Activated CD8-positive, alpha-beta memory T cell treated with anti-CD3 and anti-CD28 coated beads, Interleukin-2, amount 10 ng/mL, durations not matched to agents 7 days and 5 days (primary cell): Measurements from ENCODE around the gene IMMT. TPM values are rescaled to one million over a fixed set of nuclear protein-coding genes. Genes with fewer than 3 reads are reported as not detected.
A peak's percentile ranks its signal among the peaks of the same experiment; 100 is the strongest.
"Not testable (repeated sequence)": the region's sequence is repeated elsewhere in the genome, so short reads cannot be mapped to it uniquely, and the experiment has no call there.

Experiments used
- ATAC-seq: fragments of 150-1000 bp; cut with Tn5 transposase; one replicate; pipeline ENCODE4 v1.10.0; 2021; ENCODE audit warnings: moderate library complexity
- CTCF ChIA-PET: fragments of 350-600 bp; sonication (Branson Sonifier 250); formaldehyde crosslinking; loops from one replicate; lab custom pipeline; 2021; ENCODE audit warnings: antibody characterized with exemption; lab: Charles Lee
- DNase-seq: peaks from one replicate; pipeline ENCODE4 v3.0.0-alpha.2; 2020
- H3K27ac Mint-ChIP-seq: one replicate; pipeline ENCODE4 v1.8.0; 2021; ENCODE audit warnings: mild to moderate bottlenecking, mixed read lengths
- H3K27me3 Mint-ChIP-seq: one replicate; pipeline ENCODE4 v1.8.0; 2021; ENCODE audit warnings: mixed read lengths
- H3K36me3 Mint-ChIP-seq: one replicate; pipeline ENCODE4 v1.8.0; 2021; ENCODE audit warnings: mild to moderate bottlenecking, mixed read lengths
- H3K4me1 Mint-ChIP-seq: one replicate; pipeline ENCODE4 v1.8.0; 2021; ENCODE audit warnings: mixed read lengths
- H3K4me3 Mint-ChIP-seq: one replicate; pipeline ENCODE4 v1.8.0; 2021; ENCODE audit warnings: mild to moderate bottlenecking, moderate library complexity, mixed read lengths
- H3K9me3 Mint-ChIP-seq: one replicate; pipeline ENCODE4 v1.8.0; 2022; ENCODE audit warnings: low read depth, mixed read lengths
- total RNA-seq, 2 experiments: library from RNA; stranded (reverse); gene quantifications; one replicate each; pipeline ENCODE4 v1.2.3, GENCODE V29; 2021

Gene IMMT
- total RNA-seq, 2 experiments from 2014 or later: 130 to 162 TPM

DNA sequence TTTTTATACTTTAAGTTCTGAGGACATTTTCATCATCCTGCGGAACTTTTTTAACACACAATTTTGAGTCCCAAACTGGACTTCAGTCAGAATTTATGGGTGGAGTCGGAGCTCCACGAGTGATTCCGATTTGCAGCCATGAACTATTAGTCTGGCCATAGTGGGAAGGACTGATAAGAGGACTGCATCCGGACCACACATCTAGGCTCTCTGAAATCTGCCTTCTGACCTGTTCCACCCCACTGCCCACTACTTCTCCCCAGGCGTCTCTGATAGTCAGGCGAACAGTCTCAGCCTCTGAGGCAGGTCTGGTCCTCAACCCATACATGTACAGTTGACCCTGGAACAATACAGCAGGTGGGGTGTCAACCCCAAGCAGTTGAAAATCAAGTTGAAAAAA is 9.2 kb upstream of the IMMT start:
- Mint-ChIP-seq H3K36me3 (peaks cover 29% of the 10 kb centered on the region), H3K27me3 (no peaks in the 10 kb centered on the region), H3K4me3 (no peak overlapping the region), H3K4me1 (peaks cover 29% of the 10 kb centered on the region), H3K27ac (no peak overlapping the region), H3K9me3 (no peaks in the 10 kb centered on the region)
- DNase-seq: no peak
- CTCF ChIA-PET: interaction anchor here (1.8 kb wide), 1 partner anchor 17 kb away, joined by 7 read pairs; no protein-coding TSS in a partner anchor
- ATAC-seq: no peak

DNA sequence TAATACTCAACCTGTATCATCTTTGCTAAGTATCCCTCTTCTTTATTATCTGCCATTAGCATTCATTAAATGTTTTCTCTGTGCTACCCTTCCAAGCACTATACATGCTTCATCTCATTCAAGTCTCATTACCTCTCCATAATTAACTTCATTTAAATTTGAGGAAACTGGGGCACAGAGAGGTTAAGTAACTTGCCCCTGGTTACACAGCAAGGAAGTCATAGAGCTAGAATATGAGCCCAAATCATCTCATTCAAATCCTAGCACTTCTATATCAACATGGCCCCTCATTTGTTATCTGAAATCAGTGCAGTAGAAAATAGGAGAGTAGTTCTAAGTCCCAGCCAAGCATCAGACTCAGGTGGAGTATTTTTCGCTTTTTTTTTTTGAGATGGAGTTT is 8.4 kb upstream of the IMMT start:
- Mint-ChIP-seq H3K4me1 (peaks cover 31% of the 10 kb centered on the region), H3K9me3 (no peaks in the 10 kb centered on the region), H3K4me3 (no peak overlapping the region), H3K36me3 (peaks cover 26% of the 10 kb centered on the region), H3K27ac (no peak overlapping the region), H3K27me3 (no peaks in the 10 kb centered on the region)
- ATAC-seq: no peak
- CTCF ChIA-PET: interaction anchor here (1.0 kb wide), 1 partner anchor 18 kb away, joined by 3 read pairs; no protein-coding TSS in a partner anchor
- no peak for DNase-seq

DNA sequence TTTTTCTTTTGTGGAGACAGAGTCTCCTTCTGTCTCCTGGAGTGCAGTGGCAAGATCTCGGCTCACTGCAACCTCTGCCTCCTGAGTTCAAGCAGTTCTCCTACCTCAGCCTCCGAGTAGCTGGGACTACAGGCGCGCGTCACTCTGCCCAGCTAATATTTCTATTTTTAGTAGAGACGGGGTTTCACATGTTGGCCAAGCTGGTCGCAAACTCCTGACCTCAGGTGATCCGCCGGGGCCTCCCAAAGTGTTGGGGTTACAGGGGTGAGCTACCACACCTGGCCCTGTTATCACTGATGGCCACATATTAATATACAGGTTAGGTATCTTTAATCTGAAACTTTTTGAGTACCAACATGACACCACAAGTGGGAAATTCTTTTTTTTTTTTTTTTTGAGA is 7.4 kb upstream of the IMMT start:
- Mint-ChIP-seq H3K27ac (no peak overlapping the region), H3K4me3 (no peak overlapping the region), H3K4me1 (peaks cover 33% of the 10 kb centered on the region), H3K9me3 (no peaks in the 10 kb centered on the region), H3K36me3 (peaks cover 21% of the 10 kb centered on the region), H3K27me3 (no peaks in the 10 kb centered on the region)
- DNase-seq: no peak
- no peak for ATAC-seq
- CTCF ChIA-PET: no interaction called here

DNA sequence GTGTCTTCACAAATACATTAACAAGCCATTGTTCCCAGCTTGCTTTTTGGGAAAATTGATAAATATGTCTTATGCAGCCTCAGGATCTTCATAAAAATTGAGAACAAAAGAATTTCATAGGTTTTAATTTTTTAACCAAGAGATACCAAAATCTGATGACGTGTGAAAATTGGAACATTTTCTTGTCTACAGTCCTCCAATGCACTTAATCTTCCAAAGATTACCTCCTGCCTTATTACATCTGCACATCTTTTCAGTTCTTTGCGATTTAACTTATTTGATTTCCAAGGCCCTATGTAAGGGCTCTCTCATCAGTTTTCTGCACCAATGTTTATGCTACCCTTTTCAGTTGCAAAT is 7.1 kb upstream of the IMMT start:
- Mint-ChIP-seq H3K4me3 (no peak overlapping the region), H3K27ac (no peak overlapping the region), H3K36me3 (peaks cover 19% of the 10 kb centered on the region)

DNA sequence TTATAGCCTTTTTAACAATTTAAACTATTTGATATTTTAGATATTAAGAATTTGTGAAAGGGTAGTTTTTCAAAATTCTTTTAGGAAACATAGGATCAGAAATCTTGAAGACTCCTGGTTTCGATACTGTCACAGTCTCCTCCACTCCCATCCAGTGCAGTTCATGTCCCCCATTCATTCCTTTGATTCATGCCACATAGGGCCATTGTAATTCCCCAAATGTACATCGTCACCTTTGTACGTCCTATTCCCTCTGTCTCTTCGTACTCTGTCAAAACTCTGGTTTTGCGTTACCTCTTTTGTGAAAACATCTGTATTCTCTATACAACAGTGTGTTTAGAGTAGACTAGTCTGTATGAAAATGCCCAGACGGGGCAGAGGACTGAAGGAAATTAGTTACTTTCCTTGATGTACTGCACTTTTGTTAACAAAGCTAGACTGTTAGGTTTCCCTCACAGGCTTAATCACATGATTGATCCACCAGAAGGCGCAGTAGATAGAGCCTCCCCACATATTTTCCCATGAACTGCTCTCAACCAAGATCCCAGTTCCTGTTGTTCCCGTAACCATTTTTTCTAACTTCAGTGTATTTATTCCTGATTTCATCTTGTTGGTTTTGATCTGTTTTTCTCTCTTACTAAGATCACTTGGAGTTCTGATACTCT is 6.5 kb upstream of the IMMT start:
- no peaks in the 10 kb centered on the region for H3K9me3 Mint-ChIP-seq
- no peak overlapping the region for H3K4me3 Mint-ChIP-seq
- no peak overlapping the region for H3K27ac Mint-ChIP-seq
- H3K36me3 Mint-ChIP-seq: peaks cover 15% of the 10 kb centered on the region
- CTCF ChIA-PET: interaction anchor here (1.1 to 1.8 kb wide), 2 partner anchors 13 to 20 kb away, joined by 4 read pairs; no protein-coding TSS in a partner anchor
- ATAC-seq: no peak
- DNase-seq: no peak
- peaks cover 37% of the 10 kb centered on the region for H3K4me1 Mint-ChIP-seq
- no peaks in the 10 kb centered on the region for H3K27me3 Mint-ChIP-seq

More for the DNA sequence above, 7.1 kb upstream of the IMMT start:
- Mint-ChIP-seq H3K4me1 (peaks cover 33% of the 10 kb centered on the region), H3K9me3 (no peaks in the 10 kb centered on the region), H3K27me3 (no peaks in the 10 kb centered on the region)
- ATAC-seq (no peak), DNase-seq (no peak)
- CTCF ChIA-PET: no interaction called here

DNA sequence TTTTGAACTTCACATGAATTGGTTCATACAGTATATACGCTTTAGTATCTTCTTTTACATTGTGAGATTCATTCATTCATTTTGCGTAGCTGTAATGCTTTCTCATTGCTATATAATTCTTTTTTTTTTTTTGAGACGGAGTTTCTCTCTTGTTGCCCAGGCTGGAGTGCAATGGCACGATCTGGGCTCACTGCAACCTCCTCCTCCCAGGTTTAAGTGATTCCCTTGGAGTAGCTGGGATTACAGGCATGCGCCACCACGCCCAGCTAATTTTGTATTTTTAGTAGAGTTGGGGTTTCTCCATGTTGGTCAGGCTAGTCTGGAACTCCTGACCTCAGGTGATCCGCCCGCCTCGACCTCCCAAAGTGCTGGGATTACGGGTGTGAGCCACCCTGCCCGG is 5.3 kb upstream of the IMMT start:
- CTCF ChIA-PET: interaction anchor here (1.1 to 2.0 kb wide), 3 partner anchors 15 to 22 kb away, joined by 4 to 8 read pairs (median 4); no protein-coding TSS in a partner anchor
- Mint-ChIP-seq H3K4me1 (peaks cover 44% of the 10 kb centered on the region), H3K36me3 (peaks cover 11% of the 10 kb centered on the region), H3K4me3 (peak overlapping the region; percentile 91), H3K27ac (peak overlapping the region; percentile 73)
- not testable (repeated sequence) for DNase-seq, H3K9me3 Mint-ChIP-seq, ATAC-seq, H3K27me3 Mint-ChIP-seq

DNA sequence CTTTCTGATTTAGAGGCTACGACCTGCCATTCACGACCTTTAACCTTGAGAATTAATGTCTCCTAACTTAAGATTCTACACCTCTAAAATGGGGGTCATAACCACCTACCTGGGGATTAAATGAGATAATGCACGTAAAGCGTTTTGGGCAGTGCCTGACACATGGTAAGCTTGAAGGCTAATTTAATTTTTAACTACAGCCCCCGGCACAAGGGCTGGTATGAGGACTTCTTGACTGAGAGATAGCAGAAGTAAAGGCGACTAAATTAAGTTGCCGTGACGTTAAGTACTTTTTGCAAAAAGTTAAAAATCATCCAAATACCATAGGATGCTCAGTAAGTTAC is 4.5 kb upstream of the IMMT start:
- CTCF ChIA-PET: interaction anchor here (2.0 kb wide), 1 partner anchor 21 kb away, joined by 8 read pairs; no protein-coding TSS in a partner anchor
- ATAC-seq (no peak), DNase-seq (no peak)
- Mint-ChIP-seq H3K4me1 (peaks cover 45% of the 10 kb centered on the region), H3K36me3 (peaks cover 10% of the 10 kb centered on the region), H3K27ac (peak overlapping the region; percentile 95), H3K4me3 (peak overlapping the region; percentile 91), H3K9me3 (no peaks in the 10 kb centered on the region), H3K27me3 (no peaks in the 10 kb centered on the region)

DNA sequence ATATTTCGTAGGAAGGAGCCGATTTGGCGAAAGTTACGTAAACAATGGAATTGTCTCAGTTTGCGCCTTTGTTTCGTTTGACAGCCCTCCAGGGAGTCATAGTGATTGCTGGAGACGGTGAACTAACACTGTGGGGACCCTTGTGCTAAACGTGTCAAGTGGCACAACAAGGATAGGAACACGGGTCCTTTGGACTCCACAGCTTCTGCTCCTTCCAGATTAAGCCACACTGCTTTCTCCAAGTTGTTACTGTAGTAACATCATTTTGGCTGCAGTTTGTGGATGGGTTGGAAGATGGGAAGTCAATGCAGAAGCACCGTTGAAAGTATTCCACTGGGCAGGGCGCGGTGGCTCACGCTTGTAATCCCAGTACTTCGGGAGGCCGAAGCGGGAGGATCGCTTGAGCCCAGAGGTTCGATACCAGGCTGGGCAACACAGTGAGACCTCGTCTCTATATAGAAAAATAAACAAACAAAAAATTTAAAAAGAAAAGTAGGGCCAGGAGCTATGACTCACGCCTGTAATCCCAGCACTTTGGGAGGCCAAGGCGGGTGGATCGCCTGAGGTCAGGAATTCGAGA is 636 bp upstream of the IMMT start:
- CTCF ChIA-PET: interaction anchor here (0.7 to 3.0 kb wide), 3 partner anchors 11 to 38 kb away, joined by 4 to 10 read pairs (median 5); no protein-coding TSS in a partner anchor
- H3K9me3 Mint-ChIP-seq: no peaks in the 10 kb centered on the region
- ATAC-seq: no peak
- no peak for DNase-seq
- H3K27me3 Mint-ChIP-seq: no peaks in the 10 kb centered on the region
- H3K4me1 Mint-ChIP-seq: peaks cover 51% of the 10 kb centered on the region
- peak overlapping the region; percentile 96 for H3K27ac Mint-ChIP-seq
- H3K4me3 Mint-ChIP-seq: peak overlapping the region; percentile 95
- peaks cover 20% of the 10 kb centered on the region for H3K36me3 Mint-ChIP-seq

DNA sequence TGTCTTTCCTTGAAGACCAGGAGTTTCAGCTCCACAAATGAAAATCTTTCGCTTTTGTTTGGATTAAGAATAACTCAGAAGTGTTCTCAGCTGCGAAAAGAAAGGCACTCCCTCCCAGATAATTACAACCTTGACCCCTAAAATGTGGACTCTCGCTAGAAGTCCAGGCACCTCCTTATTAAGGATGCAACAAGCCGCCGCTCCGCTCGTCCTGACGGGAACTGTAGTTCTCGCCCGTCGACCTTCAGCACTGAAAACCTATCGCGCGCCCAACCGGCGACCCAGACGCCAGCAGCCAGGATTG is 559 bp downstream of the IMMT start:
- H3K4me1 Mint-ChIP-seq: peaks cover 55% of the 10 kb centered on the region
- ATAC-seq (no peak), DNase-seq (no peak)
- peak overlapping the region; percentile 95 for H3K4me3 Mint-ChIP-seq
- H3K36me3 Mint-ChIP-seq: peaks cover 30% of the 10 kb centered on the region
- H3K9me3 Mint-ChIP-seq: no peaks in the 10 kb centered on the region
- H3K27me3 Mint-ChIP-seq: no peaks in the 10 kb centered on the region
- peak overlapping the region; percentile 96 for H3K27ac Mint-ChIP-seq
- CTCF ChIA-PET: interaction anchor here (1.6 to 3.0 kb wide), 2 partner anchors 9 to 12 kb away, joined by 5 to 10 read pairs; no protein-coding TSS in a partner anchor

DNA sequence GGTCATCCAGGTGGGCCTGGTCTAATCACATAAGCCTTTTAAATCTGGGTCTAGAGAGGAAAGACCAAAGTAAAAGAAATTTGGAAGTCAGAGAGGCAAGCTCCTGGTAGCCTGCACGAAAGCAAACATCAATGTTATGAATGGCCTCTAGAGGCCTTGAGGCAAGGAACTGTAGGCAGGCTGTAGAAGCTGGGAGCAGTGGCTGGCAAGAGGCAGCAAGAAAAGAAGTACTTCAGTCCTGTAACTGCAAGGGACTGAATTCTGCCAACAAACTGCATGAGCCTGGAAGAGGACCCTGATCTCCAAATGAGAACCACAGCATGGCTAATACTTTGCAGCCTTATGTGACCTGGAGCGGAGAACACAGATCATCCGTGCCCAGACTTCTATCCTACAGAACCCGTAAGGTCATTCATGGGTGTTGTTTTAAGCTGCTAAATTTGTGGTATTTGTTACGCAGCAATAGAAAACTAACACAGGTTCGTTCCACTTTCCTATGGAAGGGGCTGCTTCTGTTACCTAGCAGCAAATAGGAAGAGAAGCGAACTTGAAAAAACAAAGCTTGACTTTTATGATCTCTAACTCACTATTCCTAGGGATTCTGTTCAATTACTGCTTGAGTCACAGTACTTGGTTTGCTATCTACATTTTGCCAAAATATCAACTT is 1.2 kb downstream of the IMMT start:
- no peak for ATAC-seq
- Mint-ChIP-seq H3K27me3 (no peaks in the 10 kb centered on the region), H3K27ac (peak overlapping the region; percentile 96), H3K36me3 (peaks cover 31% of the 10 kb centered on the region), H3K4me3 (peak overlapping the region; percentile 95), H3K9me3 (no peaks in the 10 kb centered on the region), H3K4me1 (peaks cover 57% of the 10 kb centered on the region)
- CTCF ChIA-PET: interaction anchor here (0.8 to 3.0 kb wide), 4 partner anchors 9 to 85 kb away, joined by 3 to 10 read pairs (median 4); no protein-coding TSS in a partner anchor
- DNase-seq: no peak

DNA sequence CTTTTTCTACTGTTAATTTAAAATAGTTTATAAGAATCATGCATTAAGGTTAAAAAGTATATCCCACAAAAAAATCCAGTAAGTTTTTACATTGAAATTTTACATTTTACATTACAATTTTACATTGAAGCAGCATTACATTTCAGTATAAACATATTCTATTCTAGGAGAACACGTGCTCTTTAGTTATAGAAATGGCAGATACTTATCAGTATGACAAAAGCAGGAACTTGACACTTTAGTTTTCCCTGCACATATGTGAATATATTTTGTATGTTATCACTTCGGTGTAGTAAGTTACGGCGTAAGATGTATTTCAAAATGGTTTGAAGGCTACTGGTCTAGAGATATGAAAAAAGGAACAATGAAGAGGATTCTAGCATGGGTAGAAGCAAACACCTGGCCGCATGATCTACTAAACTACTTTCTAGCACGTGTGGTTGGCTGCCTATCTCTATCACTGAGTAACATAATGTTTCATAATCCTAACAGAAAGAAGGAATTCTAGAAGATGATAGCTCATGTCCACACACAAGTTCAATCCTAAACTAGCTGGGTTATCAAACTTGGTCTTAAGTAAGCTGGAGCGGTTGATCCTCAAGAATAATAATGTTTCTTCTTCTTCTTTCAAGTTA is 5.4 kb downstream of the IMMT start:
- Mint-ChIP-seq H3K9me3 (no peaks in the 10 kb centered on the region), H3K36me3 (peaks cover 47% of the 10 kb centered on the region), H3K4me3 (no peak overlapping the region), H3K27ac (no peak overlapping the region), H3K4me1 (peaks cover 80% of the 10 kb centered on the region), H3K27me3 (no peaks in the 10 kb centered on the region)
- no peak for DNase-seq
- no peak for ATAC-seq
- CTCF ChIA-PET: no interaction called here

DNA sequence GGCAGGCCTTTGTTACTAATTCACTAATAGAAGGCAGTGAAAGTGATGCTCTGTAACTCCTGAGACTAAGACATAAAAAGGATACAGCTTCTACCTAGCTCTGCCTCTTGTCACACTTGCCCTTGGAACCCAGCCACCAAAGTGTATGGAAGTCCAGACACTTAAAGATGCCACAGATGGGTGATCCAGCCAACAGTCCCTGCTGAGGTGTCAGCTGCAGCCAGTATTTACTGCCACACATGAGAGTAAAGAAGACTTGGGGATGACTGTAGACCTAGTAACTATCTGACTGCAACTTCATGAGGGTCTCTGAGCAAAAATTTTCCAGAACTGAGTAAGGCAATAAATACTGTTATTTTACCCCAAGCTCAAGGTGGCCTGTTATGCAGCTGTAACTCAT is 8.8 kb downstream of the IMMT start:
- peak overlapping the region; percentile 89 for H3K27ac Mint-ChIP-seq
- peak overlapping the region; percentile 46 for H3K4me3 Mint-ChIP-seq
- peak; percentile 29 for ATAC-seq
- H3K27me3 Mint-ChIP-seq: no peaks in the 10 kb centered on the region
- H3K36me3 Mint-ChIP-seq: peaks cover 36% of the 10 kb centered on the region
- H3K4me1 Mint-ChIP-seq: peaks cover 78% of the 10 kb centered on the region
- CTCF ChIA-PET: interaction anchor here (0.7 to 3.0 kb wide), 7 partner anchors 9 to 549 kb away, joined by 3 to 10 read pairs (median 4); partner anchors contain the start of genes IMMT and PTCD3
- H3K9me3 Mint-ChIP-seq: no peaks in the 10 kb centered on the region
- no peak for DNase-seq
